Right cardiac atrium (tissue), 5 donors: ENCODE results near the gene ZNF521. TPM values are rescaled to one million over a fixed set of nuclear protein-coding genes. Genes with fewer than 3 reads are reported as not detected.

ENCODE experiments used
- ATAC-seq, 2 donors: fragments of 200-7000 bp; cut with Tn5 transposase; one replicate each; pipeline versions ENCODE4 v1.8.0 to v1.9.1; 2020; ENCODE audit warnings: moderate library complexity in 2 of 2, mild to moderate bottlenecking in 1 of 2
- DNase-seq, 3 donors: peaks; one replicate each; pipeline ENCODE4 v3.0.0-alpha.2; 2020
- H3K27ac ChIP-seq: one replicate; pipeline ENCODE4 v1.5.1; 2013; ENCODE audit warnings: mild to moderate bottlenecking, low read length, control low read depth, moderate library complexity
- H3K27me3 ChIP-seq: one replicate; pipeline ENCODE4 v1.6.1; 2013; ENCODE audit not compliant: control insufficient read depth, insufficient read depth
- H3K4me1 ChIP-seq: one replicate; pipeline ENCODE4 v1.6.1; 2013; ENCODE audit warnings: low read length; ENCODE audit not compliant: control insufficient read depth, insufficient read depth
- H3K4me3 ChIP-seq: one replicate; pipeline ENCODE4 v1.5.1; 2013; ENCODE audit warnings: low read length, control low read depth
- H3K9me3 ChIP-seq: one replicate; pipeline ENCODE4 v1.6.1; 2013; ENCODE audit warnings: low read length; ENCODE audit not compliant: control insufficient read depth
- WGBS: extraction: QIAGEN DNeasy Blood & Tissue Kit; methylation state at CpG from one replicate; pipeline ENCODE4 v1.1.7; 2013; 5-methylcytosine and 5-hydroxymethylcytosine counted together
- intact Hi-C, 4 donors: fragments of 100-400 bp; cut with DNase I; formaldehyde crosslinking; loops; one replicate each; pipeline versions ENCODE4 v1.11.0 to v1.14.0; 2022 to 2023
- polyA plus RNA-seq: library from polyadenylated mRNA; stranded (reverse); fragments of 200-250 nt; gene quantifications from one replicate; pipeline ENCODE4 v1.2.3, GENCODE V29; 2013
- total RNA-seq, 4 donors: library from RNA; stranded (reverse); fragmentation: NEBNext Ultra II Directional; extraction: Animal tissue kit (Norgen Biotek cat#: 25700); gene quantifications; one replicate each; pipeline ENCODE4 v1.2.1, GENCODE V29; 2021
- donor health status: healthy with polysubstance abuse.
- donor health status: DM: no; HTN: yes; CAD: no.
- donor health status: DM: no; HTN: no; CAD: no.
- donor health status: DM: no; HTN: yes; CAD: no; lungs with severe emphysema.
- donor health status: DM: yes; HTN: yes; CAD: no.

ZNF521 gene
- total and polyA plus RNA-seq, 5 donors = 7.2 to 54.5 (median 38.8) TPM

DNA sequence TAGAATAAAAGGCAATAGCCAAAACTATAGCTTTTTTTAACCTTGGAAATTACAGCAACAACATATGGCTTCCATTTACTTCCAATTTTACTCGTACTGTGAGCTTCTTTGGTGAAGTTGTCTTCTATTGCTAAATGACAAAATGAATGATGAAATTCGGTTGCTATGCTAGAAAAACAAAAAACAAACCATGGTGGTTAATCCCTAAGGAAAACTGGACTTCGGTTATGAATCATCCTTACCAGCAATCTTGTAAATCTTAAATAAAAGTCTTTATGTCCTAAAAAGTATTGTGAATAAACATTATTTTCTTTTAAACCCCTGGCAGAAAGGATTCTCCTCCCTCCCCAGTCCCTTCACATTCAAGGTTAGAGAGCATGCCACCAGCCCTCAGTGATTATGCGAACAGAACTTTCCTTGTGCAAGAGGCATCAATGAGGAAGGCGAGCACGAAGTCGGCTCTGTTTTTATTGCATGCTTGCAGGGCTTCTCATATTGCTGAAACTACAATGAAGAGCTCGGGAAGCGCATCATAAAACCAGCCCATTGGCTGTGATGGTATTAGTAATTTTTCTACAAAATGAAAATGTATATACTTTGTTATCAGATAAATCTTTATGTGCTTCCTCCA is 62.9 kb downstream of the ZNF521 start:
- Histone ChIP-seq H3K4me1 (peaks cover 2% of the 10 kb centered on the region), H3K4me3 (no peak overlapping the region), H3K9me3 (no peaks in the 10 kb centered on the region), H3K27ac (peak overlapping the region; percentile 36), H3K27me3 (no peaks in the 10 kb centered on the region)
- ATAC-seq (peak in 1 of 2 donors; percentile 10), DNase-seq (peak in 1 of 3 donors; percentile 54)
- WGBS = 53% methylated on average over 9 of the region's 9 CpGs
- intact Hi-C loops = loop anchor here in 3 of 4 donors (10.0 kb wide), 3 partner anchors 54 to 66 kb away; partner anchors contain the start of gene ZNF521 (in 1 of the 3)

DNA sequence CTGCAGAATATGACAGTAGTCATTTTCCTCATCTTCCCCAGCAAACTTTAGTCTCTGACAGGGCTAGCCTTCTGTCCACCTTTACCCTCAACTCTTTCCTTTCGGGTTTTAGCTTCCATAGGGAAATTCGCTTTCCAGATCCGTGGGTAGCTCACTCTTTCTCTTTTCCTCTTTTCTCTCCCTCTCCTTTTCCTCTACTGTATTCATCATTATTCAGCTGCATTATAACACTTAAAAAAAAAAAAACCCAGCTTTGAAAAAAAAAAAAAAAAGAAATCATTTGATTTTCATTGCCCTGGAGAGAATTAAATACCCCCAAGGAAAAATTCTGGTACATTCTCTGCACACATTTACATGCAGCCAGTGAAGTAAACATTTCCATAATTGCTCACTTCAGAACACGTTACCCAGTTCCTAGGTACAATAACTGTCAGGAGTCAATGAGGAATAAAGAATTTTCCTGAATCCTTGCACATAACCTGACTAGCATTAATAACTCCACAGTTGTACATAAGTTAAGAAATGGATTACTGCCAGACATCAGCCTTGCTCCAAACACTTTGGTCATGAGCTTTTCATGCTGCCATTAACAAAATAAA is 63.5 kb downstream of the ZNF521 start:
- Histone ChIP-seq H3K27ac (no peak overlapping the region), H3K4me1 (peaks cover 2% of the 10 kb centered on the region), H3K9me3 (no peaks in the 10 kb centered on the region), H3K4me3 (no peak overlapping the region), H3K27me3 (no peaks in the 10 kb centered on the region)
- WGBS = 71% methylated on average over 4 of the region's 4 CpGs
- no peak for DNase-seq
- intact Hi-C loops = loop anchor here in 3 of 4 donors (10.0 kb wide), 3 partner anchors 54 to 66 kb away; partner anchors contain the start of gene ZNF521 (in 1 of the 3)
- no peak for ATAC-seq

DNA sequence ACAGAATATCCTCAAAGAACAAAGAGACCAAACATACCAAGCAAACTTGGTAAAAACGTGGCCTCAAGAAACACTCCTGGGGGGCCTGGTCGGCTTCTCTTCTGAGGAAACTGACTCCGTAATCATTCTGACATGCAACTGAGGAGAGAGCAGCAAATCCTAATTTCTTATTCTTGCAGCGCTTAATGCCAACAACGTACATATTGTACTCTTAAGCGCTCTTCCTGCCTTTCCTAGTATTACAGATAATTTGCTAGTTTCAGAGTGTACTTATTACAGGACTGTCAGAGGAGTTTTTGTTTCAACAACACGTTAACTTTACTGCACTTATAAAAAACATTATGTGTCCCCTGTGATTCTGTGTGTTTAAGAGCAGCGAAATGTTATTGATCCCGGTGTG is 64.9 kb downstream of the ZNF521 start:
- 66% methylated on average over 9 of the region's 9 CpGs for WGBS
- Histone ChIP-seq H3K4me1 (peaks cover 9% of the 10 kb centered on the region), H3K27ac (no peak overlapping the region), H3K27me3 (no peaks in the 10 kb centered on the region), H3K9me3 (no peaks in the 10 kb centered on the region), H3K4me3 (no peak overlapping the region)
- ATAC-seq = no peak
- intact Hi-C loops = loop anchor here in 3 of 4 donors (10.0 kb wide), 3 partner anchors 52 to 68 kb away; partner anchors contain the start of gene ZNF521 (in 1 of the 3)
- DNase-seq = no peak

DNA sequence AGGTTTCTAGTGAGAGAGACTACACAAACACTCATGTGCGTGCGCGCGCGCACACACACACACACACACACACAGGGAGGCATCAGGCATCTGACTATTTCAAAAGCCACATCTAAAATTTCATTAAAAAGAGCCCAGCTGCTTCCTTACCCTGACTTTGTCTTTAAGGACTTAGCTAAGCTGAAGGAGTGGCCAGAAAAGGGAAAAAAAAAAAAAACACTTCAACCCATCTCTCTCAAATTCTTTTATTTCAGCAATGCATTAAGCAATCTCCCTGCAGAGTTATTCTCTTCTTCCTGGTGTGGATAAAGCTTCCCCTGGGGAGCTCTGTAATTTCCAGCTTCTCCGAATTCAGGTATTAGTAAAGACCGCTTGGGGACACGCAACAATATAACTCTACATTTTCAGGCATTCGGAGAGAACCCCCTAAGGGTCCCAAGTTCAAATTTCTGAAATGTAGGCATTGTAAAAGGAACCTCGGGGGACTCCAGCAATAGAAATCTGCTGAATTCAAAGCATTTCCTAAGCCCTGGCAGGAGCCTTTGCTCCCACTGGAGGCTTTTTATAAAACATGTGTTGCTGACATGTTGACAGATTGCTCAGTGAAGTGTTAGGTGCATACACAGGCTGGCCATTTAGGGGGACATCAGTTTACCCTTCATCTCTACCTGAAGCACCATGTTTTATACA is 67.0 kb downstream of the ZNF521 start:
- 23% methylated on average over 10 of the region's 10 CpGs for WGBS
- Histone ChIP-seq H3K27ac (peak overlapping the region; percentile 77), H3K4me1 (peaks cover 9% of the 10 kb centered on the region), H3K27me3 (no peaks in the 10 kb centered on the region), H3K9me3 (no peaks in the 10 kb centered on the region), H3K4me3 (peak overlapping the region; percentile 36)
- intact Hi-C loops = loop anchor here in 3 of 4 donors (5.0 to 10.0 kb wide), 4 partner anchors 50 to 70 kb away; partner anchors contain the start of gene ZNF521 (in 2 of the 3)
- ATAC-seq = peak; percentile 75 to 85
- DNase-seq = peak; percentile 22 to 70 (median 61)

DNA sequence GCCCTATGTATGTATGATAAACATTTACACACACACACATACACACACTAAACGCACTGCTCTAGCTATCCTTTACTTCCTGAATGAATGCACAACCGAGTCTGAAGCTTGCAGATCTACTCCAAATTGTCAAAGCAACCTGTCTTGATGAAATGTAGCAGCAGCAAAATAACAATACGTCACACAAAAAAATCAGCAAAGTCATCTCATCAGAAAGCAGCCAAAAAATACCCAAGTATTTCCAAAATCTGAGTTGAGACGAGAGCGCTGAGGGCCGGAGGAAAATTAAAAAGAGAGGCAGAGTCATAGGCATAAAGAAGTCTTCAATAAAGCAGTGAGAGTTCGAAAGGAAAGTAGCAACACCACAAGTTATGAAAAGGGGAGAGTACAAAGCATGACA is 67.7 kb downstream of the ZNF521 start:
- Histone ChIP-seq H3K27me3 (no peaks in the 10 kb centered on the region), H3K4me3 (peak overlapping the region; percentile 33), H3K27ac (peak overlapping the region; percentile 51), H3K9me3 (no peaks in the 10 kb centered on the region), H3K4me1 (peaks cover 9% of the 10 kb centered on the region)
- no peak for ATAC-seq
- intact Hi-C loops = loop anchor here in 3 of 4 donors (5.0 to 10.0 kb wide), 4 partner anchors 49 to 71 kb away; partner anchors contain the start of gene ZNF521 (in 2 of the 3)
- no peak for DNase-seq
- WGBS = 32% methylated on average over 7 of the region's 7 CpGs

DNA sequence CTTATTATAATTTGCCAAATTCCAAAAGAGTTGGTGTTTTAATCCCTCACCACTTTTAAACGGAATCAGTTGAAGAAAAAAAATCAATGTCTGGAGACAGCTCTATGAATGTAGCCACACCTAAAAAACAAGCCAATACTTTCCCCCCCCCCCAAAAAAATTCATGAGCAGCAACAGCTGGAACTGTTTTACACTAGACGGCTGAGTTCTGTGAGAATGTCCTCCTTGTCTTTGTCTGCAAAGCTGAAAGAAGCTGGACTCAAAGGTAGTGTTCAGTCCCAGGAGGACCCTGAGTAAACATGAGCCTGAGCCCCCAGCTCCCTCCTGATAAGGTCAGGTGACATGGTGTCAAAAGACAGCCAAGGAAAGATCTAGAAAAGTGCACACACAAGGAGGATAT is 68.2 kb downstream of the ZNF521 start:
- ATAC-seq (no peak), DNase-seq (no peak)
- Histone ChIP-seq H3K27ac (peak overlapping the region; percentile 71), H3K4me1 (peaks cover 9% of the 10 kb centered on the region), H3K9me3 (no peaks in the 10 kb centered on the region), H3K4me3 (peak overlapping the region; percentile 33), H3K27me3 (no peaks in the 10 kb centered on the region)
- intact Hi-C loops = loop anchor here in 3 of 4 donors (5.0 to 10.0 kb wide), 4 partner anchors 49 to 71 kb away; partner anchors contain the start of gene ZNF521 (in 2 of the 3)
- 35% methylated on average over 2 of the region's 2 CpGs for WGBS

DNA sequence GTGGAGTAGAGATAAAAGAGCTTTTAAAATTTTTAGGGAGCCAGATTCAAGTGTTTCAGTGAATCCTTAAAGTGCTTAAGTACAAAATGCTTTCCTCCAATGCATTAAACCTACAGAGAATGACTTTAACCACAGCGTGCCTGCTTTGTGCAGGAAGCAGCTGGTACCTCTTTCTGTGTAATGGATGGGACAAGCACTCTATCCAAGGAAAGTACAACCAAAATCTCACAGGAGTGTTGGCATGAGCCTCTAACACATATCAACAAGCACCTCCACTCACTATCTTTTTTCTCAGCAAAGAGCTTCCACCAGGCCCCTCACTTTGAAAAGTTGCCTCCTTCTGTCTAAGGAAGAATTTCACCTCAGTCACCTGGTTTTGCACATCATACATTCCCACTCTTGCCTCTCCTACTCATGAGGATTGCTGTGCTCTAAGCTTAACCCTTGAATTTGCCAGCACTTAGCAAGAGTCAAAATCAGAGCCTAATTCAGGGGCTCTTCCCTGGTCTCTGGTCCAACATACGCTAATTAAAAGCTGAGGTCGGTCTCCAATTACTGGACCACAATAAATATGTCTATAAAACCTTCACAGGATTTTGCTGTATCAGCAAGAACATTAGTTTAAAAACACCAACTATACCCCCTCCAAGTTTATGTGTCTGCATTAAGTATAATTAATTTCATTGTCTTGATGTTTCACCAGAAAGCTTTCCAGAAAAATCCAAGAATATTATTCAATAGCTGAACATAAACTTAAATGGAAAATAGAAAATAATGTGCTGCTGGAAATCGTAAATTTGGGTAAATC is 68.9 kb downstream of the ZNF521 start:
- H3K27ac ChIP-seq = peak overlapping the region; percentile 80
- H3K4me3 ChIP-seq = no peak overlapping the region
- no peak for DNase-seq
- H3K9me3 ChIP-seq = no peaks in the 10 kb centered on the region
- no peaks in the 10 kb centered on the region for H3K27me3 ChIP-seq
- ATAC-seq = no peak
- 77% methylated on average over 4 of the region's 4 CpGs for WGBS
- intact Hi-C loops = loop anchor here in 3 of 4 donors (5.0 to 10.0 kb wide), 4 partner anchors 48 to 72 kb away; partner anchors contain the start of gene ZNF521 (in 2 of the 3)
- peaks cover 9% of the 10 kb centered on the region for H3K4me1 ChIP-seq

DNA sequence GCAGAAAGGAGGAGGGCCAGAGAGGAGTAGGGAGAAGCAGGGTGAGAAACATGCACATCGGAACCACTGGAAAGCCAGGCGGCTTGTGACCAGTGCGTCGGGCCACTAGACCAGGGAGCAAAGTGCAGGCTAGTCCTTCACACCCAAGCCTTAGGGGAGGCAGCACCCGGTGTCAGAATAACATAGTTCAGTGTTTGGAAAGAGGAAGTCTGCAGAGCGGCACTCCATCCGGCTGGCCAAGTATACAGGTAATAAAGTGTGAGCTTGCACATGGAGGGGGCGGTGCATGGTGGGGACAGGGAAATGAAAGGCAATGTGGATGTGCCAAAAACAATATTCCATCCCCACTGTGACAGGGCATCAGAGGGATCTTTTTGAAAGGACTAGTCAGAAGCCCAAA is 69.7 kb downstream of the ZNF521 start:
- WGBS = 39% methylated on average over 8 of the region's 8 CpGs
- no peak overlapping the region for H3K4me3 ChIP-seq
- no peaks in the 10 kb centered on the region for H3K9me3 ChIP-seq
- H3K27ac ChIP-seq = peak overlapping the region; percentile 61
- DNase-seq (peak in 1 of 3 donors; percentile 51), ATAC-seq (peak; percentile 9 to 48)
- H3K4me1 ChIP-seq = peaks cover 9% of the 10 kb centered on the region
- H3K27me3 ChIP-seq = no peaks in the 10 kb centered on the region
- intact Hi-C loops = loop anchor here in 3 of 4 donors (5.0 to 10.0 kb wide), 4 partner anchors 47 to 73 kb away; partner anchors contain the start of gene ZNF521 (in 2 of the 3)

DNA sequence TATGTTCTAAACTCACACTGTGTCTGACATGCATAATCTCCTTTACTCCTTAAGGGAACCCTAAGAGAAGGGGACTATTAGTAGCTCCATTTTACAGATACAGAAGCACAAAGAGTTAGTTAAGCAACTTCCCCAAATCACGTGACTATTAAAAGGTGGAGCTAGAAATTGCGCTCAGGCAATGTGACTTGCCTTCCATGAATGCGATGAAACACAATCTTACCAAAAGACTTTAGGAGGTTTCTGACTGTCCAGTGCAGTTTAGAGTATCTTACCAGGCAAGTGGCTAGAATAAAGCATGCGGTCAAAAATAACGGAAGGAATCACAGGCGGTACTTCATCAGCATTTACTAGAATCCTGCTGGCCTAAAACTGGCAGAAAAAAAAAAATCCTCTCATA is 70.4 kb downstream of the ZNF521 start:
- no peaks in the 10 kb centered on the region for H3K27me3 ChIP-seq
- H3K4me1 ChIP-seq = peaks cover 7% of the 10 kb centered on the region
- intact Hi-C loops = loop anchor here in 3 of 4 donors (5.0 to 10.0 kb wide), 4 partner anchors 47 to 73 kb away; partner anchors contain the start of gene ZNF521 (in 2 of the 3)
- H3K4me3 ChIP-seq = no peak overlapping the region
- ATAC-seq (no peak), DNase-seq (no peak)
- H3K27ac ChIP-seq = no peak overlapping the region
- no peaks in the 10 kb centered on the region for H3K9me3 ChIP-seq
- 71% methylated on average over 6 of the region's 6 CpGs for WGBS

DNA sequence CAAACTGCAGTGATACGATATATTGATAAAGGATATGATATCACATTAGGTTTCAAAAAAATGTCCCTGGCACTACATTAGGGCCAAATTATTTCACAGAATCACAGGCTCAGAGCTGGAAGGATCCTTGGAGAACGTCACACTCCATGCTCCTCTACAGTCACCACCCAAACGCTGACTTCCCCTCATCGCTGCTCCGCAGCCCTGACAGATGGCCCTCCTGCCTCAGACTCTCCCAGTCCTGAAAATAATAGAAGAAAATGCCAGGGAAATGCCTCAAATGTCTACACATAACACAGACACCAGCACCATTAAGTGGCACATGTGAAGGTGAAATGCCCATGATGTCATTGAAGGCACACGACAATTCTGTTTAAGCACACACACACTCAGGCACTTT is 72.0 kb downstream of the ZNF521 start:
- Histone ChIP-seq H3K4me1 (peaks cover 13% of the 10 kb centered on the region), H3K4me3 (no peak overlapping the region), H3K9me3 (no peaks in the 10 kb centered on the region), H3K27ac (no peak overlapping the region), H3K27me3 (no peaks in the 10 kb centered on the region)
- ATAC-seq (peak in 1 of 2 donors; percentile 23), DNase-seq (no peak)
- 78% methylated on average over 6 of the region's 6 CpGs for WGBS
- intact Hi-C loops = loop anchor here in 3 of 4 donors (5.0 to 10.0 kb wide), 4 partner anchors 45 to 75 kb away; partner anchors contain the start of gene ZNF521 (in 2 of the 3)
